Right lobe of liver (tissue), 4 donors: ENCODE data around the gene CACNG4.

Experiments used
- CTCF ChIP-seq, 4 donors: fragments of 200-600 bp in 3 of 4; fragments of 450-650 bp in 1 of 4; IDR thresholded peaks; one replicate each; pipeline versions ENCODE4 v1.5.1 to v1.8.0; 2016 to 2022; ENCODE audit warnings: antibody characterized with exemption in 4 of 4, mild to moderate bottlenecking in 2 of 4
- POLR2A ChIP-seq: fragments of 450-650 bp; IDR thresholded peaks from one replicate; pipeline ENCODE4 v1.6.1; 2017; ENCODE audit warnings: antibody characterized with exemption, mild to moderate bottlenecking
- donor health status: DM: no; HTN: no; CAD: no.
- donor health status: DM: no; HTN: no; CAD: no.
- donor health status: DM: no; HTN: yes; CAD: no.

- TF ChIP-seq CTCF (IDR thresholded peaks at IDR 0.05) (no peak), POLR2A (no peak)
Observed at GRCh38 chr17:67063141-67063540, 98.6 kb downstream of the CACNG4 start.
